GM19438 (cell line): ENCODE data around the gene ACTRT2.

Source experiments
- ATAC-seq: cut with Tn5 transposase; IDR thresholded peaks from one replicate; pipeline ENCODE4 v1.9.1; 2021; ENCODE audit warnings: low read depth; ENCODE audit not compliant: unreplicated experiment

Gene ACTRT2

GRCh38 chr1:3050603-3051002 lies 29.3 kb downstream of the ACTRT2 start:
- no peak for ATAC-seq

GRCh38 chr1:3051270-3052268 lies 30.3 kb downstream of the ACTRT2 start:
- ATAC-seq = no peak

GRCh38 chr1:3052501-3052900 lies 31.2 kb downstream of the ACTRT2 start:
- ATAC-seq = no peak

GRCh38 chr1:3053366-3053980 lies 32.2 kb downstream of the ACTRT2 start:
- ATAC-seq = no peak

- no peak for ATAC-seq
These were observed 32.7 kb downstream of the ACTRT2 start for GRCh38 chr1:3053986-3054385.

GRCh38 chr1:3054474-3054873 lies 33.2 kb downstream of the ACTRT2 start:
- no peak for ATAC-seq

GRCh38 chr1:3055051-3055450 lies 33.8 kb downstream of the ACTRT2 start:
- no peak for ATAC-seq

GRCh38 chr1:3056641-3057040 lies 35.4 kb downstream of the ACTRT2 start:
- no peak for ATAC-seq

GRCh38 chr1:3058263-3059030 lies 37.2 kb downstream of the ACTRT2 start:
- ATAC-seq = no peak

GRCh38 chr1:3060127-3060526 lies 38.9 kb downstream of the ACTRT2 start:
- ATAC-seq = no peak

GRCh38 chr1:3060601-3061551 lies 39.6 kb downstream of the ACTRT2 start:
- ATAC-seq = no peak

- no peak for ATAC-seq
These were observed 40.3 kb downstream of the ACTRT2 start for GRCh38 chr1:3061566-3061965.

GRCh38 chr1:3061981-3062615 lies 40.8 kb downstream of the ACTRT2 start:
- no peak for ATAC-seq

- ATAC-seq = no peak
These were observed 41.5 kb downstream of the ACTRT2 start for GRCh38 chr1:3062616-3063378.

- ATAC-seq = no peak
These were observed 42.4 kb downstream of the ACTRT2 start for GRCh38 chr1:3063379-3064295.

GRCh38 chr1:3064296-3064850 lies 43.1 kb downstream of the ACTRT2 start:
- ATAC-seq = no peak

- no peak for ATAC-seq
These were observed 43.6 kb downstream of the ACTRT2 start for GRCh38 chr1:3064901-3065300.
